Renal pelvis (tissue), 4 donors: ENCODE measurements around the gene PGAP3. TPM values are rescaled to one million over a fixed set of nuclear protein-coding genes. Genes with fewer than 3 reads are reported as not detected.
"Not testable (repeated sequence)": the region's sequence is repeated elsewhere in the genome, so short reads cannot be mapped to it uniquely, and the experiment has no call there.

Experiments used
- DNase-seq: peaks from one replicate; pipeline ENCODE4 v3.0.0-alpha.2; 2013
- polyA plus RNA-seq, 3 donors: library from polyadenylated mRNA; unstranded; fragments of 120-200 nt; gene quantifications; one replicate each; pipeline ENCODE4 v1.2.1, GENCODE V29; 2013; ENCODE audit not compliant: insufficient read length in 3 of 3

The PGAP3 gene
- polyA plus RNA-seq, 3 donors = 37.4 to 48.6 (median 43.6) TPM

DNA sequence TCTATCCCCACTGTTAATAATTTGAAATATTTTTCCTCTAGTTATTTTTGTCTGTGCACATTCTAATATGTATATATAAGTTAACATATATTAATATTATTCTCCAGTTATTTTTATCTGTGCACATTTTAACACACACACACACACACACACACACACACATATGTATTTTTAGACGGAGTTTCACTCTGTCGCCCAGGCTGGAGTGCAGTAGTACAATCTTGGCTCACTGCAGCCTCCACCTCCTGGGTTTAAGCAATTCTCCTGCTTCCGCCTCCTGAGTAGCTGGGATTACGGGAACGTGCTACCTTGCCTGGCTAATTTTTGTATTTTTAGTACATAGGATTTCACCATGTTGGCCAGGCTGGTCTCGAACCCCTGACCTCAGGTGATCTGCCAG is 29.8 kb upstream of the PGAP3 start:
- DNase-seq = no peak

DNA sequence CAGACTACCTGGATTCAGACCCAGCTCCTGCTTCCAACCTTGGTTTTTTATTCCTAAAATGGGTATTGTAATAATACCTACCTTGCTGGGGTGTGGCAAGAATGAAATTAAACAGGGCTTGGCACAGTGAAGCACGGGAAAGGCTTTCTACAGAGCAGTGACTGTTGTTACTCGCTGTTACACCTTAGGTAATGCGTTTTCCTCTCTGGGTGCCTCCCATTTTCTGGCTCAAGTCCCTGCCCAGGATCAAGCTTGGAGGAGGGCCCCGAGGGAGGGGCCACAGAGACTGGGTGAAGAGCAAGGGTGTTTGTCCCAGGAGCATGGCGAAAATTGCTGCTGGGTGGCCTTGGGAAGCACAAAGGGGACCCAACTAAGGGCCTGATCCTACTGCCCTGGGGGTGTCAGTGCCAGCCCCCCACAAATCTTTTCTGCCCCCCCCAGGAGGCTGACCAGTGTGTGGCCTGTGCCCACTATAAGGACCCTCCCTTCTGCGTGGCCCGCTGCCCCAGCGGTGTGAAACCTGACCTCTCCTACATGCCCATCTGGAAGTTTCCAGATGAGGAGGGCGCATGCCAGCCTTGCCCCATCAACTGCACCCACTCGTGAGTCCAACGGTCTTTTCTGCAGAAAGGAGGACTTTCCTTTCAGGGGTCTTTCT is 29.2 kb upstream of the PGAP3 start:
- no peak for DNase-seq

GRCh38 chr17:39716073-39716818 is 28.4 kb upstream of the PGAP3 start:
- DNase-seq = no peak

DNA sequence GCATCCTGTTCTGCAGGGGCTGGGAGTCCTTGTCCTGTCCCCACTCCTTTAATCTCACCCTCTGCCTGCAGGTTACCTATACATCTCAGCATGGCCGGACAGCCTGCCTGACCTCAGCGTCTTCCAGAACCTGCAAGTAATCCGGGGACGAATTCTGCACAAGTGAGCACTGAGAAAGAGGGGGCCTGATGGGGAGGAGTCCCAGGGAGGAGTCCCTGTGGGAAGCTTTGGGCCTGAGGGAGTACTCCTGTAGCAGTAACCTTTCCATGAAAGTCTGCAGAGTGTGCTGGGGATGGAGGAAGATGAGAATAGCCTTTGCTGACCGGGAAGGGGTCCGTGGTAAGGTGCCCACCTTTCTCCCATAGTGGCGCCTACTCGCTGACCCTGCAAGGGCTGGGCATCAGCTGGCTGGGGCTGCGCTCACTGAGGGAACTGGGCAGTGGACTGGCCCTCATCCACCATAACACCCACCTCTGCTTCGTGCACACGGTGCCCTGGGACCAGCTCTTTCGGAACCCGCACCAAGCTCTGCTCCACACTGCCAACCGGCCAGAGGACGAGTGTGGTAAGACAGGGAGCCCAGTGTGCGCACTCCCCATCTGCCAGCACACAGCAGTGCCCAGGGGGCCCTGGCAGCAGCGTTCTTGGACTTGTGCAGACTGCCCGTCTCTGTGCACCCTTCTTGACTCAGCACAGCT is 27.7 kb upstream of the PGAP3 start:
- DNase-seq = no peak

DNA sequence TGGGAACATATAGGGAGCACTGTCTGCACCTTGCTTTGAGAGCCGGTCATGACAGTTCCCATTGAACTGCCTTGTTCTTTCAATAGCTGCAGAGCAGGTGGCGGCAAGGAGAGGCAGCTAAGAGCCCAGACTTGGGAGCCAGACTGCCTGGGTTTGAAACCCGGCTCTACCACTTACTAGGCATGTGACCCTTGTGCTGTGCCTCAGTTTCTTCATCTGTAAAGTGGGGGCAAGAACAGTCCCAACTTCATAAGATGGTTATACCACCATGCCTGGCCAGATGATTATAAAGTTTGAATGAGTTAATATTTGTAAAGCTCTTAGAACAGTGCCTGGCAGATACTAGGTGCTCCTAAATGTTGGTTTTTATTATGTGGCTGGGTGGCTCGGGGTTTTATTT is 26.4 kb upstream of the PGAP3 start:
- DNase-seq = no peak

DNA sequence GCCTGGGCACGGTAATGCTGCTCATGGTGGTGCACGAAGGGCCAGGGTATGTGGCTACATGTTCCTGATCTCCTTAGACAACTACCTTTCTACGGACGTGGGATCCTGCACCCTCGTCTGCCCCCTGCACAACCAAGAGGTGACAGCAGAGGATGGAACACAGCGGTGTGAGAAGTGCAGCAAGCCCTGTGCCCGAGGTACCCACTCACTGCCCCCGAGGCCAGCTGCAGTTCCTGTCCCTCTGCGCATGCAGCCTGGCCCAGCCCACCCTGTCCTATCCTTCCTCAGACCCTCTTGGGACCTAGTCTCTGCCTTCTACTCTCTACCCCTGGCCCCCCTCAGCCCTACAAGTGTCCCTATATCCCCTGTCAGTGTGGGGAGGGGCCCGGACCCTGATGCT is 24.0 kb upstream of the PGAP3 start:
- no peak for DNase-seq

- DNase-seq = not testable (repeated sequence)
Measured at GRCh38 chr17:39711071-39711470, 23.2 kb upstream of the PGAP3 start.

- no peak for DNase-seq
Measured at GRCh38 chr17:39709998-39710964, 22.4 kb upstream of the PGAP3 start.

GRCh38 chr17:39709319-39709997 is 21.6 kb upstream of the PGAP3 start:
- DNase-seq = no peak

- no peak for DNase-seq
Measured at GRCh38 chr17:39706921-39707337, 19.1 kb upstream of the PGAP3 start.

DNA sequence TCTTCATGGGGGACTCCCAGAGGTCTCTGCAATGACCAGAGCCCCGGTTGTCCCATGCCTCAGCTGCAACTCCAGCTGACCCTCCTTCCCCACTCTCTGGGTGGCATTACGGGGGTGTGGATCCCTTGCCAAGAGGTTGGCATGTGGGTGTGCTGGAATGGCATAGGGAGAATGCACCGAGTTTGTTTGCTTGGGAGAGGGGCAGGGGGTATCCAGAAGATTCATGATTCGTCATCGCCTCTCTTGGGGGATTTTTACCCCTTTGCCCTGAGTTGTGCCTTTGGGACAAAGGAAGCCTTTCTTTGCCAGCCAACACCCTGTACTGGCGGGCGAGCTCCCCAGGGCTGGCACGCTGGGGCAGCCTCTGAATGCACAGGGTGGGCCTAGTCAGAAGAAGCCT is 18.5 kb upstream of the PGAP3 start:
- DNase-seq = no peak

DNA sequence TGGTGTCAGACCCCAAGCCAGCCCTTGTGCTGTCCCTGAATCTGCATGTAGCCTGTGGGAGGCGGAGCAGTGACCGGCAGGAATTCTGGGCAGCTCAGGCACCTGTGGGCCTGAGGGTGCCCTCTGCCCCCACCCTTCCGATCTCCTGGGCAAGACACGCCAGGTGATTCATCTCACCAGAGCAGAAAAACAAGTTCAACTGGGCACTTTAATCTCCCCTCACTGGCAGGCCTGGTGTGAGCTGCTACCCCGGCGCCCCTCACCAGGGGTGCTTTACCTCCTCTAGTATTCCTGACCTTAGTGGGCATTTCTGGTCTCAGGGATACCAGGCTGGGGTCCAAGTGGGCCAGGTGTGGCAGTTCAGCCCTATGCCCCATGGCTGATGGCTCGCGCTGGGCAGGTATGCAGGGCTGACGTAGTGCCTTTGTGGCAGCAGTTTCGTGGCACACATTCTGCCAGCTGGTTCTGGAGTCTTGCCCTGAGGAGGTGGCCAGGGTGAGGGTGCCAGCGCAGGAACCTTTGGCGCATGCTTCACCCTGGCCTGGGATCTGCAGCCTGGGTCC is 18.0 kb upstream of the PGAP3 start:
- no peak for DNase-seq

GRCh38 chr17:39704821-39705551 is 17.1 kb upstream of the PGAP3 start:
- no peak for DNase-seq

DNA sequence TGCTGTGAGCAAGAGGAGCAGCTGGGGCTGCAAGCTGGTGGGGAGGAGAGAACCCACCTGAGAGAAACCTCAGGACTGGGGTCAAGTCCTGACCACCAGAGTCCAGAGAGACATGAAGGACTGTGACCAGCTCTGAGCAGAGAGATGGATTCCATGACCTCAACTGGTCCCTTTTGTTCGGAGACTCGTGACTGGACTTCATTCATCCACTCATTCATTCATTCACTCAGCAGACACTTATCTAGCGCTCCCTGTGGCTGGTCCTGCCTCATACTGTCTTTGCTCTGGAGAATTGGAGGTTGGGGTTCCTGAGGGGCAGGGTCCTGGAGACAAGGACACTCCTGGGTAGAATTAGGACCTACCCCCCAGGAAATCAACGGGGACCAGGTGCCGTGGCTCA is 16.1 kb upstream of the PGAP3 start:
- no peak for DNase-seq

DNA sequence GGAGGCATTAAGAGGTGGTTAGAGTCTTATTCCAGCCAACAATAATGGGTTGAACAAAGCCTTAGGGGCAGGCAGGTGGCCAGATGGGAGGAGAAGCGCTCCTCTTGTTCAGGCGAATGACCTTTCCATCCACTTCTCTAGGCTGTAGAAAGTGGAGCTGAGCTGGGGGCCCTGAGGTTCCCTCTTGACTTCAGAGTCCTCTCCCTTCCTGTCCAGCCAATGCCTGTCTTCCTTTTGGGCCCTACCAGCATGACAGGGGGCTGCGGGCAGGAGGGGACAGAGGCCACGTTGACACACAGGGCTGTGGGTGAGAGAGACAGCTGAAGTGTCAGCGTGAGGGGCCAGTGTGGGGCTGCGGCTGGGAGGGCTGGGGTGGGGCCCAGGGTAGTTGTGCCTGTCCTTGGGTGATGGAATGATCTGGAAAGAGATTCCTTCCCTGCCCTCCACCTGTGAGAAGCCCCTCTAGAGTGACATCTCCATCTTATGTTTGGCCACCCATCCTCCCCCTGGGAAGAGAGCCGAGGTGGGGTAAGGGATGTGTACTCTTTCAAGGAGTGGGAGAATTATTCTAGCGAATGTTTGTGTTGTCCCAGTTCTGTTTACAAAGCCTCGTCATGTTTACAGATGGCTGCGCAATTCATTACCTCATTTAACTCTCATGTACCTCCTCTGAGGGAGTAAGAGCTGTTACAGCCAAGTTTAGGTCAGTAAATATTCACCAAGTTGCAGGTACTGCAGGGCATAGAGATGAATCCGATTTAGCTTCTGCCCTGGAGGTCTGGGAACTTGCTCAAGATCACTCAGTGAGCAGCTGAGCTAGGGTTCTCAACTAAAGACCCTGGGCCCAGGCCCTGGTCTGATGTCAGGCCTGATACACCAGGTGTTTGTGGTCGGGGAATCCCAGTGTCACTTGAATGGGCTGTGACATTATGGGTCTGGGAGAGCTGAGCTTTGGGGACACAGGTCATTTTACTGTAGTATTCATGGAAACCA is 15.3 kb upstream of the PGAP3 start:
- no peak for DNase-seq

GRCh38 chr17:39701784-39702422 is 14.0 kb upstream of the PGAP3 start:
- no peak for DNase-seq

- DNase-seq = no peak
Measured at GRCh38 chr17:39701012-39701783, 13.3 kb upstream of the PGAP3 start.
